ENCODE results near the gene OR2J2. TPM values are rescaled to one million over a fixed set of nuclear protein-coding genes. Genes with fewer than 3 reads are reported as not detected.

Gene OR2J2
- total and polyA plus RNA-seq, 4 donors = not detected

Other genes starting within 250 kb of the OR2J2 start
- gene TRIM27, start 246.9 kb upstream of the OR2J2 start, total RNA-seq = 10 to 100 TPM; 47.0 to 81.9 TPM
- 10 to 100 TPM; 34.8 to 45.1 TPM for gene TRIM27, start 246.9 kb upstream of the OR2J2 start, polyA plus RNA-seq
- gene ZNF311, start 165.6 kb upstream of the OR2J2 start, total RNA-seq = 1 to 10 TPM; 1.7 to 3.1 TPM
- 1 to 10 TPM in 1 of 2 donors, under 1 TPM in 1; 0.42 to 1.0 TPM for gene ZNF311, start 165.6 kb upstream of the OR2J2 start, polyA plus RNA-seq
- gene OR2W1, start 125.7 kb upstream of the OR2J2 start, total RNA-seq = not detected
- gene OR2W1, start 125.7 kb upstream of the OR2J2 start, polyA plus RNA-seq = not detected
- gene OR2B3, start 83.6 kb upstream of the OR2J2 start, total RNA-seq = not detected
- not detected for gene OR2B3, start 83.6 kb upstream of the OR2J2 start, polyA plus RNA-seq
- gene OR2J1, start 71.4 kb upstream of the OR2J2 start, total RNA-seq = not detected
- not detected for gene OR2J1, start 71.4 kb upstream of the OR2J2 start, polyA plus RNA-seq
- under 1 TPM in 1 of 2 donors, not detected in 1; 0.06 TPM for gene OR2J3, start 62.8 kb upstream of the OR2J2 start, total RNA-seq
- not detected for gene OR2J3, start 62.8 kb upstream of the OR2J2 start, polyA plus RNA-seq
- under 1 TPM in 1 of 2 donors, not detected in 1; 0.20 TPM for gene OR14J1, start 130.8 kb downstream of the OR2J2 start, total RNA-seq
- not detected for gene OR14J1, start 130.8 kb downstream of the OR2J2 start, polyA plus RNA-seq
- not detected for gene OR5V1, start 198.0 kb downstream of the OR2J2 start, total RNA-seq
- not detected for gene OR5V1, start 198.0 kb downstream of the OR2J2 start, polyA plus RNA-seq
- not detected for gene OR12D3, start 204.4 kb downstream of the OR2J2 start, total RNA-seq
- gene OR12D3, start 204.4 kb downstream of the OR2J2 start, polyA plus RNA-seq = not detected
- gene OR12D2, start 224.7 kb downstream of the OR2J2 start, total RNA-seq = under 1 TPM in 1 of 2 donors, not detected in 1; 0.17 TPM
- gene OR12D2, start 224.7 kb downstream of the OR2J2 start, polyA plus RNA-seq = not detected
- not detected for gene OR12D1, start 244.0 kb downstream of the OR2J2 start, total RNA-seq
- not detected for gene OR12D1, start 244.0 kb downstream of the OR2J2 start, polyA plus RNA-seq

All from lung (tissue), 4 donors.